ENCODE results near the gene ADA.
"Not testable (repeated sequence)": the region's sequence is repeated elsewhere in the genome, so short reads cannot be mapped to it uniquely, and the experiment has no call there.

Gene ADA

DNA sequence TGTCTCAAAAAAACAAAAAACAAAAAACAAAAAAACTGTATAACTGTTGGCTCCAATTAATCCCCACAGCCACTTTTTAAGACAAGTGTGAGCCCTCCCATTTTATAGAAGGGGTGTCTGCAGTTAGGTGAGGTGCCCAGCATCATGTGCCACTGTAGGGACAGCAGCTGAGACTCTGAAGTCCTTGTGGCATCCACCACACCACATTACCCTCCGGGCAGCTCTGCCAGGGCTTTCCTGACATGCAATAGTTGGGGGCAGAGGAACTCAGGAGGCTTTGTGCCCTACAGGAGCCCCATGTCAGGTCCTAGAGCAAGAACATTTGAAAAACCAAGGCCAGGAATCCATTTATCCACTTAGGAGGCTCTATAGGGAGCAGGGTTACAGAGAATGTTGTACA, 51.8 kb downstream of the ADA start:
- peak; percentile 37 for DNase-seq (ENCODE audit: low spot score)

DNA sequence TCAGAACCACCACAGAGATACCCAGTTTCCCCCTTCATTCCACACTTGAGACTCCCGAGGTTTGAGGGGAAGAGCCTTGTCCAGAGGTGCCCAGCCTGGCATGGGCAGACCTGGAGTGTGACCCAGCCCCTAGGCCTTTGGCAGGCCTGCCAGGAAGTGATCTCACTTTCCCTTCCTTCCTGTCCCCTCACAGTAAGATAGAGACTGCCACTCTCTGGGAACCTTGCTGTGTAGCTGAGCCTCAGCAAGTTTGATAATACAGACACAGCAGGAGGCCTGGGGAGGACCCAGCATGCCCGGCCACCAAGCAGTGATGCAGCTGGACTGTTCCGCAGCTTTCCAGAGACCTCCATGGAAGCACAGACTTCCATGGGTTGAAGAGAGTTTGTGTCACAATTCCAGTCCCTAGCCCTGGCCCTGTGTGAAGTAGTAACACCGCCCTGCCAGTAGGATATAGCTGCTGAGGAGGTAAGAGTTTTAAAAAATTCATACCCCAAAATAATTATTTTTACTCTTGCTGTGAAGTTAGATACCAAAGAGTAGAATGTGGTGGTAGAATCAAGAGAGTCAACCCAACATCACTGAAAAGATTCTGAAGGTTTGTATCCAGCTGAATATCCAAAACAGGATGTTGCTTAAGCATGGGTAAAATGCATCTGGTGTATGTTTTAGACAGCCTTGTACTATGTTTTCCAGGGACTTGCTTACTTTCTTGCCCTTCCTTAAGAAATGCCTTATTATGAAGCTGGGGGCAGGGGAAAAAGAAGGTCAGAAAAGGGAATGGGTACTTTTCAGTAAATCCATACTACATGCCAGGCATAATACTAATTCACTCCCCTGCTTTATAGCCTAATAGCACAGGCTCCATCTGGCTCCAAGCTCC, 52.8 kb downstream of the ADA start:
- peak; percentile 50 for DNase-seq (ENCODE audit: low spot score)

DNA sequence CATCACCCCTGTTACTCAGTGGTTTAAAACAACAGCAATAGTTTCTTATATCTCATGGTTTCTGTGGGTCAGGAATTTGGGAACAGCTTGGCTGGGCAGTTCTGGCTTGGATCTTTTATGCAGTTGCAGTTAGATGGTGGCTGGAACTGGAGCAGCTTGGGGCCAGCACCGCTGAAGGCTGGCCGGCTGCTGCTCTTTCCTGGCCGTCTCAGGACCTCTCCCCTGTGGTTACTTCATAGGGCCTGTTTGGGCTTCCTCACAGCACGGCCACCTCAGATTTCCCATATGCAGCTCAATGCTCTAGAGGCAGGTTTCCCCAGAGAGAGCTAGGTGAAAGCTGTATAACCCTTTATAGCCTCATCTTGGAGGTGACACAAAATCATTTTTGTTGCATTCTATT, 53.6 kb downstream of the ADA start:
- no peak for DNase-seq (ENCODE audit: low spot score)

DNA sequence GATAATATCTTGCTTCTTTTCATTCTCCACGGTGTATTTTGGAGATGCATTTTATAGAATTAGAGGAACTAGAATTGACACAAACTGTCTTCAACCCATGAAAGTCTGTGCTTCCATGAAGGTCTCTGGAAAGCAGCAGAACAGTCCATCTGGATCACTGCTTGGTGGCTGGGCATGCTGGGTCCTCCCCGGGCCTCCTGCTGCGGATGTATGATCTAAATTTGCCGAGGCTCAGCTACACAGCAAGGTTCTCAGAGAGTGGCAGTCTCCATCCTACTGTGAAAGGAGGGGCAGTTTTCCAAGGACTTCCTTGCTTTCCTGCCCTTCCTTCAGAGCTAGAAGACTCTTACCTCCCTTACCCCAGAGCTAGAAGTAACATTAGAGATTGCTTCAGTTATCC, 54.0 kb downstream of the ADA start:
- no peak for DNase-seq (ENCODE audit: low spot score)

DNA sequence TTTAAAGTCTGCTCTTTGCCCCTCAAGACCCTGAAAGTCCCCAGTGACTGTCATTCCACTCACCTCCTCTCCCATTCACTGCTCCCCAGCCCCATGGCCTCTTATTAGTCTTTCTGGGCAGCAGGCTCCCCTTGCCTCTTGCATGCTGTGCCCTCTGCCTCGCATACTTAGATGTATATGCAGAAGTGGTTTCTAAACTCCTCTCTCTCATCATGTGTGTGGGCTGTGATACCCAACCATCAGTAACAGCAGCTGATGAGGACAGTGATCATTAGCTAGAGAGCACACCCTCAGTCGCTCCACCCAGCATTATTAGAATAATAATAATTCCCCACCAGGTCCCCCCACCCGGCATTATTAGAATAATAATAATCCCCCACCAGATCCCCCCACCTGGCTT, 54.6 kb downstream of the ADA start:
- DNase-seq (ENCODE audit: low spot score): no peak

DNA sequence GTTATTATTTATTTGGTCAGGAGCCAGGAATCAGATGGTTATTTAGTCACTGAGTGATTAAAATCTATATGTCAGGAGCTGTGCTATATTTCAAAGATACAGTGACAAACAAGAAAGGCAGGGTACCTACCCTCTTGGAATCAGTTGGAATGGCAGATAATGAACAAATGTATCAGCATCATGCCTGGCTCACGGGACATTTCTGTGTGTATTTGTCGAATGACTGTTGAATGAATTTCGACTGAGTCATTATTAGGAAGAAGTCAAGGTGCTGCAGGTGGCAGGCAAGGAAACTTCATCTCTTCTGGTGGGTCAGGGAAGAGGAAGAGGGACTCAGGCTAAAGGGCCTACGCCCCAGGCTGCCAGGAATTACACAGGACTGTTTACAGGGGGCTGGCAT, 55.5 kb downstream of the ADA start:
- DNase-seq (ENCODE audit: low spot score): no peak

DNA sequence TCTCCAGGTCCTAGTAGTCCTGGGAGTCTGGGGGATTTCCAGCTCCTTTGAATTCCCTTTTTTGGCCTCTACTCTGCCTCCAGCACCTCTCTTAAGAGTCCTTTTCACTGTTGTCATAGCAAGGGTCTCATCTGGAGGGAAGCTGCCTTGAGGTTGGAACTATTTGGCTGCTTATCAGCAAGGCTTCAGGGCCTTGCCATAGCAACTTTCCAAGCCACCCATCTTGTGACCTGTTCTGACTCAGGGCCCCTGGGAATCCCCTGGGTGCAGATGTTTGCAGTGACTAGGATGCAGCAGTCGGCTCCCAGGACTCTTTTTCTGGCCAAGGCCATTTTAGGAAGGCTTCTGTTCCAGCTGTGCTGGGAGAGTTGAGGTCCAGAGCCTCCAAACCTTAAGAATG, 56.8 kb downstream of the ADA start:
- no peak for DNase-seq (ENCODE audit: low spot score)

DNA sequence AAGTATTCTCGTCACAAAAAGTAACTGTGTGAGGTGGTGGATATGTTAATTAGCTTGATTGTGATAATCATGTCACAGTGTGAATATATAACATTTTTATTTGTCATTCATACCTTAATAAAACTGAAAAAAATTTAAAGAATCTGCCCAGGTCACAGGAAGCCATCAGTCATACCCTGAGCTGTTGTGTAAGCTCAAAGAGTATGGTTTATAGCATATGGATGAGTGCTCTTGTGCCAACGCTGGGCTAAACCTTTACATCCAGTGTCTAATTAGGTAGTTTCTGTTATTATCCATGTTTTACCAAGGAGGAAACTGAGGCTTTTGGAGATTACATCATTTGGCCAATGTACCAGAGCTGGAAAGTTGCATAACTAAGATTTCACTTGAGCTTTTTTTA, 57.7 kb downstream of the ADA start:
- no peak for DNase-seq (ENCODE audit: low spot score)

DNA sequence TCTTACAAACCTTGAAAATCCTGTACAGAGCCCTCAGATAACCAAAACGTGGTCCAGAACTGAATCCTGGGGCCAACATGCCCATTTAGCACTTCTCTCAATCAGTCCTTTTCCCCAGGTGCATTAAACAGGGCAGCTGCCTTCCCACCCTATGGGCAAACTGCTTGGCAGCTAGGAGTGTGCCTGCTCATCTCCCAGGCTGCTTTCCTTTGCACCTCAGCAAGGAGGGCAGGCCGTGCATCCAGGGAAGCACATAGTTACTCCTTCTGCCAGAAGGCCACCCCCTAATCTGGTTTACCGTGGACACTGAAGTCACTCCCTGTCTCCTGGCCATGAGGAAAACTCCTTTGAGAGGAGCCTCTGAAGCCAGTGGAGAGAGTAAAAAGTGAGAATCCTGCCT, 59.1 kb downstream of the ADA start:
- no peak for DNase-seq (ENCODE audit: low spot score)

DNA sequence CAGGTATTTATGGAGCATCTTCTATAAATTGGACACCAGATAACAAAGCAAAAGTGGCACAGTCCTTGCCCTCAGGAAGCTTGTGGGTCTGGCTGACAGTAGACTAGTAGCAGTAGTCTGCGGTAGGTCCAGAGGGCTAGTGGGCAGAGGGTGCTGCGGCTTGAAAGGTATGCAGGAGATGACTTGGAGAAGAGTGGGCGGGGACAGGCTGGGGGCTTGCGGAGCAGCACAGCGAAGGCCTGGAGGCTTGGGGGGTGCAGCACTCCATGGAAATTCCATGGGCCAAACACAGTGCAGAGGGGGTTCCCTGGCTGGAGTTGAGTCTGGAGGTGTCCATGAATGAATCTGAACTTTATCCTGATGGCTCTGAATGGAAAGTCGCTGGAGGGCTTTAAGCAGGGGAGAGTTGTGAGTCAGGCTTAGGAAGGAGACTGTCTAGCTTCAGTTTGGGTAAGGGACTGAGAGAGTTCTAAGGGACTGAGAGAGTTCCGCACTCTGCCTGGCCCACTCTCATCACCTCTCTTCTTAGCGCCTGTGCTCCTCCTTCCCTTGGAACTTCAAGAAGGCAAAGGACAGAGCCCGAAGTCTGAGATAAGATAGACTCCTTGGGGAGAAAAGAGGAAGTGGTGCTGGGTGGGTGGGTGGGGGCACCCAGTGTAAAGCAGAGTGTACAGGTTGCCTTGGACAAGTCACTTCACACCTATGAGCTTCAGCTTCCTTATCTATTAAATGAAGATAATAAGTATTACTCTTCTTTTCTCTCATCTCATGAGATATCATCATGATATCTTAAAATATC, 60.3 kb downstream of the ADA start:
- DNase-seq (ENCODE audit: low spot score): no peak

DNA sequence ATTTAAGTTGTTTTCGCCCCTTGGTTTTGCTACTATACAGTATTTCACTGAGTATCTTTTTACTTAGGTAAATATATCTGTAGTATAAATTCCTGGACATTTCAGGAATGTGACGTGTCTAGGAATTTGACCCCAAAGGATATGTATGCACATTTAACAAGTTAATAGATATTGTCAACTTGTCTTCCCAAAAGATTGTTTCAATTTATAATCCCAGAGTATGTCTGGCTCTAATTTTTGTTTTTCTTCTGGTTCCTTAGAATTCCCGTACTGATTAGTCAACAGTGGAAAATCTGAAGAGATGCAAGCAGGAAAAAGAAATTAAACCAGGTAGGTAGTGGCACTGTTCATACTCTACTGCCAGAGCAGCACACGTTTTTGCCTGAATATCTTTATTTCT, 62.0 kb downstream of the ADA start:
- DNase-seq (ENCODE audit: low spot score): no peak

DNA sequence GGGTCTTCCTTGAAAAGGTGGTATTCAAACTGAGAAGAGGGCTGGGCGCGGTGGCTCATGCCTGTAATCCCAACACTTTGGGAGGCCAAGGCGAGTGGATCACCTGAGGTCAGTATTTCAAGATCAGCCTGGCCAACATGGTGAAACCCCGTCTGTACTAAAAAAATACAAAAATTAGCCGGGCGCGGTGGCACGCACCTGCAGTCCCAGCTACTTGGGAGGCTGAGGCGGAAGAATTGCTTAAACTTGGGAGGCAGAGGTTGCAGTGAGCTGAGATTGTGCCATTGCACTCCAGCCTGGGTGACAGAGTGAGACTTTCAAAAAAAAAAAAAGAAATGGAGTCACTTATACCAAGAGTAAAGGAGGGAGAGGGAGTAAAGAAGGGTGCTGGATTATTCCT, 63.2 kb downstream of the ADA start:
- DNase-seq (ENCODE audit: low spot score): not testable (repeated sequence)

DNA sequence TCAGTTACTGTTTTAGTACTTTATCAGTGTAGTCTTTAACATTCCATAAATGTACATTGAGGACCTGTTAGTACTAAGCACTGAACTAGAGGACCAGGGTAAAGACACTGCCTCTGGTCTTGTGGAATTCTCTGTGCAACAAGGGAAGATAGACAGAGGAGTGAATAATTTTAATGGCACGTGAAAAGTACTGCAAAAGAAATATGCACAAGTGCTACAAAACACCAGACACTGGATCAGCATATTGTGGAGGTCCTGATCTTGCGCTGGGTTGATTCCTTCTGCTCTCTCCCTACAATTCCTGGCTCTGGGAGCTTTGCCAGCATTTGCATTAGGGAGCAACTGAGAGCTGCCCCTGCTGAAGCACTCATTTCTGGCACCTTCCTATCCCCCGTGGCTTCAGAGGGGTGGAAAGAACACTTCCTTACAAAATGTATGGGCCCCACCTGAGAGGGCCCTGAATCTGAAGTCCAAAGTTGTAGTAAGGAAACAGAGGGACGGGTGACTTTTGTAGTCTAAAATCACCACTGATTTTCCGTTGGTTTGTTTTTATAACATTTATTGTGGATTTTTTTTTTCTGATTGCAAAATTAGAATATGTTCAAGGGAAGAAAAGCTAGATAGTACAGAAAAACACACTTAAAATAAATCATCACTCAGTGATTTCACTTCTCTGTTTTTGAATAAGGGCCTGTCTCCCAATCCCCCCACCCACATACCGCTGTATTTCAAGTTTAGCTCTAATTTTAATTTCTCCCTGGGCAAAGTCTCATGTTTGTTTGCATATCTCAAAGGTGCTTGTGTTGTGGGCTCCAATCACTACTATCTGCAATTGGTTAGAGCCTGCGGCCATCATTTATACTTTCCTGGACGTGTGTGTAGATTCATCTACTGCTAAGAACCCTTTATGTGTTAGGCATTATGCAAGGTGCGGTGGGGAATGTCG, 64.2 kb downstream of the ADA start:
- DNase-seq (ENCODE audit: low spot score): no peak

DNA sequence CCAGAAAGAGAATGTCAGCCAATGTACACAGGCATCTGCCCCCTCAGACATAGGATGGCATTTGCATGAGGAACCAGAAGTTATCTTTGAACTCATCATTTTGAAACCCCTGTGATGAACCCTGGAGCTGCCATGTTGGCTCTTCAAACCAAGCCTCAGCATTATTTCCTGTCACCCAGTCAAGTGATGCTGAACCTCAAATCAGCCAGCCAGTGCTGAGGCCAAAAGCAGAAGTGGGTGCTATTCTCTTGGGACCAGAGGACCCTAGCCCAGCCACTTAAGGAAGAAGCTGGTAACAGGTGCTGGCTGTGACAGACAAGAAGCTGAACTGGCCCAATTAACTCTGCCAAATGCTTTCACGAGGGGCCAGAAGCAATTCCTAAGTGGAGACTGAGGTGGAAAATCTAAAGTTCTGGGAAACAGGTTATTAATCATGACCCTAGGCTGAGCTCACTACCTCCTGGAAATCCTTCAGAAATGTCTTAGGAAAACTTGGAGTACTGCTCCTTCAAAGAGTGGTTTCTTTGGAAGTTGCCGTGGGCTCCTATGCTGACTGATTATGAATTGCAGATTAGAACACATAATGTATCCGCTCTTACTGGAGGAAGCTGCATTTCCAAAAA, 65.1 kb downstream of the ADA start:
- no peak for DNase-seq (ENCODE audit: low spot score)

DNA sequence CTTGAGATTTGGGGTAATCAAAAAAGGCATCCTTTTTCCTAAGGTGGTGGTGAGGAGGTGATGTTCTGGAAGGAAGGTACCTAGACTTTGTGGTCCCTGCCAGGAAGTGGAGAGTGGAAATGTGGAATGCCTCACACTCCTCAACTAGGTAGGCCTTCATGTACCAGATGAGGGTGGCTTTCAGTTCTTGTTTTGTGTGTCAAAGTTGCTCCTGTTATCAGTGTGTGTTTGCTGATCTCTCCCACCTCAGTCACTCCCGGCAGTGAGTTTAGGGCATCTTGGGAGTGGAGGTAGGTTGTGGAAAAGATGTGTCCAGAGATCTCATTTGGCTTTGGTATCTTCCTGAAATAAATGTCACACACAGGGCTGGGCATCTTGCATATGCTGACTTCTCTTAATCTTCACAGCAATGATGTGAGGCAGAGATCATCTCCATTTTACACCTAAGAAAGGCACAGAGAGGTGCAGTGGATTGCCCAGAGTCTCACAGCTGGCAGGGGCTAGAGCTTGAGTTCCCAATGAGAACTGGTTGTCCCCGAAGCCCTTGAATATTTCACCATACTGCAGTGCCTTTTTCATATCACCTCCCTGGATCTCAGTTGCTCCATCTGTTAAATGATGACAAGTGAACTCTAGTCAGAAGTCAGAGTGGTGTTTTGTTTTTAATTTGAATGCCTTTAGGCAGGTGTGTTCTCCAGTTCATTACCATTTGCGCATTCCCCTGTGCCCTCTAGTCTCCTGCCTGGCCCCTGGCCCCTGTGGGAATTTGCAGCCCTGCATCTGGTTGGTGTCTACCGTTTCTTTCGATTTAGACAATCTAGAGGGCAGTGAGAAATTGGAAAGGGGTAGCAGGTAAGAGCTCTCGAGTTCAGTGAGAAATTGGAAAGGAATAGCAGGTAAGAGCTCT, 66.2 kb downstream of the ADA start:
- no peak for DNase-seq (ENCODE audit: low spot score)

DNA sequence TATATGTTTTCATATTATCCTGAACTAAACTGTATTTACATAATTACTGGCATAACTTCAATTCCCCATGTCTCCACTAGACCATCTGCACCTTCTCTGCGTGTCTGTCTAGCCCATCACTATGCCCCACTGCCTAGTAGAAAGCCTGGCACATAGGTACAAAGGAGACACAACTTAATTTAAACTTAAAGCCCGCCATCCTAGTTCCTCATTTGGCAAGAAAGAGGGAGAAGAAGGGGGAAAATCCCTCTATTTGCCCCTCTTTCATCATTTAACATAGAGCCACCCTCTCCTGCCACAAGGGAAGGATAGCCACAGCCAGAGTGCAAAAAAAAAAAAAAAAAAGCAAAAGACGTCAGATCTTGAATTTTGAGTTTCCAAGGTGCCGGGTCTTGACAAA, 67.3 kb downstream of the ADA start:
- DNase-seq (ENCODE audit: low spot score): no peak

DNA sequence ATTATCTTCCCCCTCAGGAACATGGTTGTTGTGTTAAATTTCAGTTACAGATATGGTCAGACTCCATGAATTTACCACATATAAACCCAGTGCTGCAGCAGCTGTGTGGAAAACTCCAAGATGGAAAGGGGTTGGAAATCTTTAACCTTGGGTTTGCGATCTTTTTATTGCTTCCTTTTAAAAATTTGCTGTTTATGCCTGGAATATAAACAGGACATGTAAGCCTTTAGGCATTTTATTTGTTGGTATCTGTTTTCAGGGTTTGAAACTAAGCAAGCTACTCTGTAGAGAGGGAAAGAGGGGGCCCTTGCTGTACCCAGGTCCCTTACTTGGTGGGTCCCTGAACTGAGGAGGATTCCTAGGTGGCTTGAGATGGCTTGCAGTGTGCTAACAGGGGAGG, 68.3 kb downstream of the ADA start:
- no peak for DNase-seq (ENCODE audit: low spot score)

DNA sequence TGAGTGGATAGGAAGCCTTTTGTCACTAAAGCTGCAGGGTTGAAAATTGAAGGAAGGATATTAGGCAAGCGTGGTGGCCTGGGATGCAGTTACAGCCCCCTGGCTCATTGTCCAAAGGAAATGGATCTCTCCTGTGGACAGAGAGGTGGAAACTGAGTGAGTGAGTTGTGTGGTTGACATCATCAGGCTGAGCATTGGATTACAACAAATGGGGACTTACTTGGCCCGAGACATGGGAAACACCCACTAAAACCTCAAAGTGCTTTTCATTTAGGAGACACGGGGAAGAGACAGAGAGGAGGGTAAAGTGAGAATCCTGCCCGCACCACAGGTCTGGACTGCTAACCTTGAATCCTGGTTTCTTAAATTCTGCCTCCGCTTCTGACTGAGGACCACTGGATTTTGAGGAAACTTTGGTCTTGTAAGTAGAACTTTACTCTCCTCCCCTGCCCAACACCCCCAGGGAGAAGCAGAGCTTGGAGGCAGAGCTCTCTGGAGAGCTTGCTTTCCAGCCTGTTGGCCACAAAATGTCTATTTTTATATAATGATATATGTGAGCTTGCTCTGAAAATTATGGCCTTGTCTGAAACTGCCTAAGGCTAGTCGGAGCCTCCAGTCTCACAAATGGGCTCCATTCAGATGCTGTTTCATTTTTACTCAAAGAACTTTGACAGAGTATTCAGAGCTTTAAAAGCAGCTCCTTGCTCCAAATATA, 69.0 kb downstream of the ADA start, which contains the start of gene PKIG:
Gene PKIG, plus strand, starts transcription at position 269 of the 715 bp plus-strand sequence. CDS start 31,978 bp downstream, outside the sequence.
- DNase-seq (ENCODE audit: low spot score): no peak

DNA sequence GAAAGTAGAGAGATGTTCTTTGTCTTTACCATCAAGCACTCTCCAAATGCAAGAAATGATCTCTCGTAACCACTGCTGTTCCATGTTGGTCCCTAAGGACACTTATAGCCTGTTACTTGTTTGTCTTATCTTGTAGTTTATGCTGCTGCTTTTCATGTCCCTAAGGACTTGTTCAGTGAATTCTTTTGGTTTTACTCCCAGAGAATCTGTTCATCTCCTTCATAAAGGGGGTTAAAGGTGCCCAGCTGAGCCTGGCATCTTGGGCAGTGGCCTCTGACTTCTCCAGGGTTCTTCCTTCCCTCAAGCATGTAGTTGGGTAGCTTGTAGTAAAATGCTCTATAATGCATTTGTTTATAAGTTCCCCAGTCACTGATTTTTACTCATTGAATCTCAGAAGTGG, 70.0 kb downstream of the ADA start:
- DNase-seq (ENCODE audit: low spot score): no peak

Measured in left forelimb (tissue), 1 donor.